Measurements from ENCODE around the gene DCTN4. TPM values are rescaled to one million over a fixed set of nuclear protein-coding genes. Genes with fewer than 3 reads are reported as not detected.

Gene DCTN4
- total RNA-seq, 1 experiment from 2014 or later = 66.8 TPM

DNA sequence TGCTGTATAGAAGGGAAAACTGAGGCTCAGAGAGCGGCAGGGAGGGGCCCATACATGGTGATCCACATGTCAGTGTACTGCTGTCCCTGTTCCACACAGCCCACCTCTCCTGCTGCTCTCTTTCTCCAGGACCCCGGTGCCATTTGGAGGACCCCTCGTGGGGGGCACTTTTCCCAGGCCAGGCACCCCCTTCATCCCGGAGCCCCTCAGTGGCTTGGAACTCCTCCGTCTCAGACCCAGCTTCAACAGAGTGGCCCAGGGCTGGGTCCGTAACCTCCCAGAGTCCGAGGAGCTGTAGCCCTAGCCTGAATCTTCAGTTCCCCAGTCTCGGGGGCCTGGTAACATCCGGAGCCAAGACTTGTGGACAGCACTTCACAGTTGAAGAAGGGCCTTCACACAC, 82.2 kb downstream of the DCTN4 start:
- H3K27ac ChIP-seq (ENCODE audit: low read length) = no peak overlapping the region
- intact Hi-C loops (cut with micrococcal nuclease; ENCODE audit: unreplicated experiment) (no loop called here), in situ Hi-C loops (cut with HindIII; ENCODE audit: low pct_unique_long_range_greater_than_20kb, low sequenced_read_pairs) (no loop called here)
- DNase-seq (ENCODE audit: low read depth, low spot score) = no peak
- ChIA-PET CTCF (no interaction called here), POLR2A (interaction anchor here (0.7 kb wide), 1 partner anchor 101 kb away, joined by 9 read pairs; no protein-coding TSS in a partner anchor)
- BruUV-seq (replicated peaks) = no TSS peak
- H3K36me3 ChIP-seq (ENCODE audit: control insufficient read depth, insufficient read depth, low read length) = no peaks in the 10 kb centered on the region
- TF ChIP-seq TCF7L2 (IDR thresholded peaks at IDR 0.05; ENCODE audit: low read depth, low read length) (no peak), POLR2AphosphoS5 (IDR thresholded peaks at IDR 0.05; ENCODE audit: low read depth, low read length) (no peak), SIN3A (IDR thresholded peaks at IDR 0.05; ENCODE audit: borderline replicate concordance, insufficient read depth, low read depth, low read length) (no peak)
- TF ChIP-seq, protein P1, sequence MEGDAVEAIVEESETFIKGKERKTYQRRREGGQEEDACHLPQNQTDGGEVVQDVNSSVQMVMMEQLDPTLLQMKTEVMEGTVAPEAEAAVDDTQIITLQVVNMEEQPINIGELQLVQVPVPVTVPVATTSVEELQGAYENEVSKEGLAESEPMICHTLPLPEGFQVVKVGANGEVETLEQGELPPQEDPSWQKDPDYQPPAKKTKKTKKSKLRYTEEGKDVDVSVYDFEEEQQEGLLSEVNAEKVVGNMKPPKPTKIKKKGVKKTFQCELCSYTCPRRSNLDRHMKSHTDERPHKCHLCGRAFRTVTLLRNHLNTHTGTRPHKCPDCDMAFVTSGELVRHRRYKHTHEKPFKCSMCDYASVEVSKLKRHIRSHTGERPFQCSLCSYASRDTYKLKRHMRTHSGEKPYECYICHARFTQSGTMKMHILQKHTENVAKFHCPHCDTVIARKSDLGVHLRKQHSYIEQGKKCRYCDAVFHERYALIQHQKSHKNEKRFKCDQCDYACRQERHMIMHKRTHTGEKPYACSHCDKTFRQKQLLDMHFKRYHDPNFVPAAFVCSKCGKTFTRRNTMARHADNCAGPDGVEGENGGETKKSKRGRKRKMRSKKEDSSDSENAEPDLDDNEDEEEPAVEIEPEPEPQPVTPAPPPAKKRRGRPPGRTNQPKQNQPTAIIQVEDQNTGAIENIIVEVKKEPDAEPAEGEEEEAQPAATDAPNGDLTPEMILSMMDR (IDR thresholded peaks at IDR 0.05) = no peak
- TF ChIP-seq, protein P2, sequence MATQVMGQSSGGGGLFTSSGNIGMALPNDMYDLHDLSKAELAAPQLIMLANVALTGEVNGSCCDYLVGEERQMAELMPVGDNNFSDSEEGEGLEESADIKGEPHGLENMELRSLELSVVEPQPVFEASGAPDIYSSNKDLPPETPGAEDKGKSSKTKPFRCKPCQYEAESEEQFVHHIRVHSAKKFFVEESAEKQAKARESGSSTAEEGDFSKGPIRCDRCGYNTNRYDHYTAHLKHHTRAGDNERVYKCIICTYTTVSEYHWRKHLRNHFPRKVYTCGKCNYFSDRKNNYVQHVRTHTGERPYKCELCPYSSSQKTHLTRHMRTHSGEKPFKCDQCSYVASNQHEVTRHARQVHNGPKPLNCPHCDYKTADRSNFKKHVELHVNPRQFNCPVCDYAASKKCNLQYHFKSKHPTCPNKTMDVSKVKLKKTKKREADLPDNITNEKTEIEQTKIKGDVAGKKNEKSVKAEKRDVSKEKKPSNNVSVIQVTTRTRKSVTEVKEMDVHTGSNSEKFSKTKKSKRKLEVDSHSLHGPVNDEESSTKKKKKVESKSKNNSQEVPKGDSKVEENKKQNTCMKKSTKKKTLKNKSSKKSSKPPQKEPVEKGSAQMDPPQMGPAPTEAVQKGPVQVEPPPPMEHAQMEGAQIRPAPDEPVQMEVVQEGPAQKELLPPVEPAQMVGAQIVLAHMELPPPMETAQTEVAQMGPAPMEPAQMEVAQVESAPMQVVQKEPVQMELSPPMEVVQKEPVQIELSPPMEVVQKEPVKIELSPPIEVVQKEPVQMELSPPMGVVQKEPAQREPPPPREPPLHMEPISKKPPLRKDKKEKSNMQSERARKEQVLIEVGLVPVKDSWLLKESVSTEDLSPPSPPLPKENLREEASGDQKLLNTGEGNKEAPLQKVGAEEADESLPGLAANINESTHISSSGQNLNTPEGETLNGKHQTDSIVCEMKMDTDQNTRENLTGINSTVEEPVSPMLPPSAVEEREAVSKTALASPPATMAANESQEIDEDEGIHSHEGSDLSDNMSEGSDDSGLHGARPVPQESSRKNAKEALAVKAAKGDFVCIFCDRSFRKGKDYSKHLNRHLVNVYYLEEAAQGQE (IDR thresholded peaks at IDR 0.05; ENCODE audit: insufficient read depth in 1 of 2, low read depth in 2 of 2, low read length in 1 of 2) = no peak
- no peaks in the 10 kb centered on the region for H3K9me3 ChIP-seq (ENCODE audit: control insufficient read depth, insufficient read depth, low read depth, low read length)
- no peak overlapping the region for H3K4me3 ChIP-seq (ENCODE audit: low read depth in 2 of 2, low read length in 2 of 2)
- no peaks in the 10 kb centered on the region for H3K27me3 ChIP-seq (ENCODE audit: control insufficient read depth, insufficient read depth, low read length)
- peaks cover 4% of the 10 kb centered on the region for H3K4me1 ChIP-seq (ENCODE audit: control insufficient read depth, insufficient read depth, low read length)
- no peak for ATAC-seq

DNA sequence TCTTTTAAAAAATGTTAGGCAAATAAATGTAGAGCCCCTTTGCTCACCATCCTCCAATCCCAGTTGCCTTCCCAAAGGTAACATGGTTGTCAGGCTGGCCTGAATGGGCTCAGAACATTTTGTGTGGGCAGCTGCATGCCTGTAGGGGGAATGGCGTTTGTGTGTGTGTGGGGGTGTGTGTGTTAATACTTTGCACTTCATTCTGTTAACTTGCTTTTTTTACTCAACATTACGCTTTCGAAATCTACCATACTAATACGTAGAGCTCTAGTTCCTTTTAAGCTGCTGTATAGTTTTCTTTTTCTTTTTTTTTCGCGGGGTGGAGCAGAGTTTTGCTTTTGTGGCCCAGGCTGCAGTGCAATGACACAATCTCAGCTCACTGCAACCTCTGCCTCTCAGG, 83.7 kb downstream of the DCTN4 start:
- no peak for ATAC-seq
- no TSS peak for BruUV-seq (replicated peaks)
- Histone ChIP-seq H3K9me3 (ENCODE audit: control insufficient read depth, insufficient read depth, low read depth, low read length) (no peaks in the 10 kb centered on the region), H3K4me1 (ENCODE audit: control insufficient read depth, insufficient read depth, low read length) (peaks cover 11% of the 10 kb centered on the region), H3K4me3 (ENCODE audit: low read depth in 2 of 2, low read length in 2 of 2) (no peak overlapping the region), H3K27ac (ENCODE audit: low read length) (no peak overlapping the region), H3K36me3 (ENCODE audit: control insufficient read depth, insufficient read depth, low read length) (no peaks in the 10 kb centered on the region), H3K27me3 (ENCODE audit: control insufficient read depth, insufficient read depth, low read length) (no peaks in the 10 kb centered on the region)
- no peak for DNase-seq (ENCODE audit: low read depth, low spot score)
- TF ChIP-seq, protein P2 (IDR thresholded peaks at IDR 0.05; ENCODE audit: insufficient read depth in 1 of 2, low read depth in 2 of 2, low read length in 1 of 2) = no peak
- no peak for TF ChIP-seq TCF7L2 (IDR thresholded peaks at IDR 0.05; ENCODE audit: low read depth, low read length)
- TF ChIP-seq SIN3A (IDR thresholded peaks at IDR 0.05; ENCODE audit: borderline replicate concordance, insufficient read depth, low read depth, low read length) = no peak
- TF ChIP-seq POLR2AphosphoS5 (IDR thresholded peaks at IDR 0.05; ENCODE audit: low read depth, low read length) = no peak
- TF ChIP-seq, protein P1 (IDR thresholded peaks at IDR 0.05) = no peak
- in situ Hi-C loops (cut with HindIII; ENCODE audit: low pct_unique_long_range_greater_than_20kb, low sequenced_read_pairs) (no loop called here), intact Hi-C loops (cut with micrococcal nuclease; ENCODE audit: unreplicated experiment) (no loop called here)
- ChIA-PET CTCF (no interaction called here), POLR2A (no interaction called here)

Measured in Panc1 (cell line).